A673 (cell line): Measurements from ENCODE around the gene SENP6. TPM values are rescaled to one million over a fixed set of nuclear protein-coding genes. Genes with fewer than 3 reads are reported as not detected.

Experiments
- BruUV-seq: library from RNA; stranded (reverse); fragments of 400-500 nt; replicated peaks from 2 replicates; lab custom pipeline; 2021; lab: Mats Ljungman, UMichigan
- CTCF ChIA-PET: fragments of 300-600 bp; sonication (Branson Sonifier 250); formaldehyde crosslinking; loops from one replicate; lab custom pipeline; 2022; ENCODE audit warnings: antibody characterized with exemption; lab: Charles Lee
- POLR2A ChIA-PET: fragments of 300-600 bp; sonication (Branson Sonifier 250); formaldehyde crosslinking; loops from one replicate; lab custom pipeline; 2022; ENCODE audit warnings: antibody characterized with exemption; ENCODE audit not compliant: low non-redundant PET; lab: Charles Lee
- DNase-seq: peaks from one replicate; pipeline ENCODE4 v3.0.0-alpha.2; 2015; ENCODE audit warnings: low spot score
- H3K27ac ChIP-seq: fragments of 200-600 bp; sonication (generic); 2 replicates; pipeline ENCODE4 v1.5.1; 2016; ENCODE audit warnings: mixed run types, low read depth, mild to moderate bottlenecking, mixed read lengths, antibody characterized with exemption, low read length; ENCODE audit not compliant: poor library complexity, severe bottlenecking
- H3K27me3 ChIP-seq: fragments of 200-600 bp; sonication (generic); replicated peaks from 2 replicates; pipeline ENCODE4 v1.6.1; 2017; ENCODE audit warnings: mixed run types, low read depth, mild to moderate bottlenecking, mixed read lengths, antibody characterized with exemption, low read length; ENCODE audit not compliant: insufficient read depth, poor library complexity
- H3K36me3 ChIP-seq: fragments of 200-600 bp; sonication (generic); 2 replicates; pipeline ENCODE4 v1.6.1; 2016; ENCODE audit warnings: mixed run types, mild to moderate bottlenecking, mixed read lengths, antibody characterized with exemption, low read length; ENCODE audit not compliant: insufficient read depth, poor library complexity, severe bottlenecking
- H3K4me1 ChIP-seq: fragments of 200-600 bp; sonication (generic); 2 replicates; pipeline ENCODE4 v1.6.1; 2017; ENCODE audit warnings: mixed run types, mild to moderate bottlenecking, mixed read lengths, antibody characterized with exemption, low read length; ENCODE audit not compliant: insufficient read depth, poor library complexity, severe bottlenecking
- H3K4me3 ChIP-seq: fragments of 200-600 bp; sonication (generic); 2 replicates; pipeline ENCODE4 v1.5.1; 2016; ENCODE audit warnings: low read depth, mixed run types, mild to moderate bottlenecking, mixed read lengths, low read length; ENCODE audit not compliant: poor library complexity, severe bottlenecking
- H3K9me3 ChIP-seq: fragments of 200-600 bp; sonication (generic); 2 replicates; pipeline ENCODE4 v1.6.1; 2016; ENCODE audit warnings: mixed run types, low read depth, mild to moderate bottlenecking, mixed read lengths, antibody characterized with exemption, low read length; ENCODE audit not compliant: poor library complexity, severe bottlenecking
- CTCF ChIP-seq: fragments of 300-800, 200-600 bp; sonication (generic); conservative IDR thresholded peaks from 2 replicates; pipeline ENCODE4 v1.5.1; 2017; ENCODE audit warnings: low read depth, mild to moderate bottlenecking, antibody characterized with exemption, low read length, moderate library complexity, mixed read lengths
- EZH2 ChIP-seq: fragments of 200-600 bp; sonication (generic); IDR thresholded peaks from 2 replicates; pipeline ENCODE4 v1.6.1; 2017; ENCODE audit warnings: borderline replicate concordance, low read depth, mild to moderate bottlenecking, mixed read lengths, antibody characterized with exemption, low read length; ENCODE audit not compliant: poor library complexity, severe bottlenecking
- intact Hi-C: fragments of 100-400 bp; cut with micrococcal nuclease; formaldehyde crosslinking; loops from one replicate; pipeline ENCODE4 v1.10.0; 2022; ENCODE audit not compliant: unreplicated experiment
- total RNA-seq: library from RNA; stranded (reverse); gene quantifications from 2 replicates; pipeline ENCODE4 v1.2.3, GENCODE V29; 2021

SENP6 gene
- total RNA-seq, 1 experiment from 2014 or later: 92.7 TPM

GRCh38 chr6:75619230-75619899, 17.7 kb downstream of the SENP6 start:
- no peak for DNase-seq
- no TSS peak for BruUV-seq
- H3K27me3 ChIP-seq: no peaks in the 10 kb centered on the region
- H3K27ac ChIP-seq: no peak overlapping the region
- ChIA-PET CTCF (no interaction called here), POLR2A (no interaction called here)
- intact Hi-C loops: no loop called here
- H3K4me3 ChIP-seq: no peak overlapping the region
- H3K9me3 ChIP-seq: peaks cover 4% of the 10 kb centered on the region
- TF ChIP-seq CTCF (no peak), EZH2 (no peak)
- peaks cover 23% of the 10 kb centered on the region for H3K4me1 ChIP-seq
- peaks cover 15% of the 10 kb centered on the region for H3K36me3 ChIP-seq

DNA sequence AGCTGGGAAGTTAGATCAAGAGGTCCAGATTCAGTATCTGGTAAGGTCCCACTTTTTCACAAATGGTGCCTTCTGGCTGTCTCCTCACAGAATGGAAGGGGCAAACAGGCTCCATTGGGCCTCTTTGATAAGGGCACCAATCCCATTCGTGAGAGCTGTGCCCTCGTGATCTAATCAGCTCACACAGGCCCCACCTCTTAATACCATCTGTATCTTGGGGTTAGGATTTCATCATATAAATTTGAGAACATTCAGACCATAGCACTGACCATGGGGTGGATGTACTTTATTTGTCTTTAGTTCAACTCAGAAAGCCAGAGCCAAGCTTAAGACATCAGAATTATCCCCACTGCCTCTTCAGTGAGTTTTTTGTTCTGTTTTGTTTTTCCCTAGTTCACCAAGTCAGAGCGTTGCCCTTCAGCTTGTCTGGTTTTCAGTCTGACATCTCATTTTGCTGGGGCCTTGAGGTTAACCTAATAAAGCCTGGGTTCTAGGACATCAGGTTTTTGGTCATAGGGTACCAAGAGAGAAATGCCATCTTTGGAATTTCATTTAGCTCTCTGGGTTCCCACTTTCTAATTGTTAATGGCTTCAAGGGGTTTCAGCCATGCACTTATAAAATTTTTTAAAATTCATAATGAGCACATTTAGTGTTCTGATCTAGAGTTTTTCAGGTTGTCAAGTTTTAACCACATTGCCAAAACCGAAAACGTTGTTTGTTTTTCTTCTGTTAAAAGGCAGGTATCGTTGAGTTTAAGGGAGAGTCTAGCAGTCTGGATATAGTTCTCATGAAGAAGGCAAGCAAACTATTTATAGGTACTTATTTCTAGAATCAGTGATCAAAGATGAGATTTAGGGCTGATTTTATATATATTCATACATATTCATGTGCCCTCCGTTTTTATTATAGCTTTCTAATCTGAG, 19.0 kb downstream of the SENP6 start:
- no TSS peak for BruUV-seq
- Histone ChIP-seq H3K4me3 (no peak overlapping the region), H3K27me3 (no peaks in the 10 kb centered on the region), H3K36me3 (peaks cover 20% of the 10 kb centered on the region), H3K4me1 (peaks cover 23% of the 10 kb centered on the region), H3K9me3 (peaks cover 4% of the 10 kb centered on the region), H3K27ac (peak overlapping the region; percentile 33)
- no peak for TF ChIP-seq EZH2
- TF ChIP-seq CTCF: no peak
- DNase-seq: no peak
- POLR2A ChIA-PET: no interaction called here
- intact Hi-C loops: no loop called here
- CTCF ChIA-PET: no interaction called here

- no peak for DNase-seq
- TF ChIP-seq EZH2: no peak
- no peak for TF ChIP-seq CTCF
- H3K27ac ChIP-seq: no peak overlapping the region
- BruUV-seq: TSS peak; percentile 8
- no peaks in the 10 kb centered on the region for H3K27me3 ChIP-seq
- peaks cover 4% of the 10 kb centered on the region for H3K9me3 ChIP-seq
- CTCF ChIA-PET: no interaction called here
- peaks cover 23% of the 10 kb centered on the region for H3K4me1 ChIP-seq
- peaks cover 21% of the 10 kb centered on the region for H3K36me3 ChIP-seq
- H3K4me3 ChIP-seq: no peak overlapping the region
- POLR2A ChIA-PET: no interaction called here
- intact Hi-C loops: no loop called here
Observed at GRCh38 chr6:75621846-75622245, 20.2 kb downstream of the SENP6 start.
